Testis (tissue), 3 donors: ENCODE measurements around the gene F12. TPM values are rescaled to one million over a fixed set of nuclear protein-coding genes. Genes with fewer than 3 reads are reported as not detected.

Experiments used
- DNase-seq: peaks from one replicate; pipeline ENCODE4 v3.0.0-alpha.2; 2019
- H3K27ac ChIP-seq, 2 donors: fragments of 200-600 bp; sonication (generic); one replicate each; pipeline ENCODE4 v1.5.1; 2019
- H3K27me3 ChIP-seq: fragments of 200-600 bp; sonication (generic); one replicate; pipeline ENCODE4 v1.5.1; 2019
- H3K36me3 ChIP-seq: fragments of 200-600 bp; sonication (generic); one replicate; pipeline ENCODE4 v1.5.1; 2017; ENCODE audit warnings: low read depth; ENCODE audit errors: missing control alignments
- H3K4me1 ChIP-seq: fragments of 200-600 bp; sonication (generic); one replicate; pipeline ENCODE4 v1.5.1; 2019
- H3K4me3 ChIP-seq, 2 donors: fragments of 200-600 bp; sonication (generic); one replicate each; pipeline ENCODE4 v1.5.1; 2017 to 2019
- H3K9me3 ChIP-seq: fragments of 200-600 bp; sonication (generic); one replicate; pipeline ENCODE4 v1.5.1; 2017
- CTCF ChIP-seq, 3 experiments: fragments of 450-650 bp in 2 of 3; fragments of 200-600 bp in 1 of 3; sonication (generic) in 1 of 3; IDR thresholded peaks; one replicate each; pipeline ENCODE4 v1.5.1; 2016 to 2019; ENCODE audit warnings: antibody characterized with exemption in 3 of 3, mild to moderate bottlenecking in 2 of 3, moderate library complexity in 1 of 3
- POLR2A ChIP-seq: fragments of 450-650 bp; IDR thresholded peaks from one replicate; pipeline ENCODE4 v1.6.1; 2017; ENCODE audit warnings: antibody characterized with exemption, mild to moderate bottlenecking, moderate library complexity
- WGBS, 2 donors: methylation state at CpG; one replicate each; pipeline ENCODE4 v1.1.5; 2018; 5-methylcytosine and 5-hydroxymethylcytosine counted together
- intact Hi-C: fragments of 100-400 bp; cut with DNase I; formaldehyde crosslinking; loops from one replicate; pipeline ENCODE4 v1.15.1; 2023; ENCODE audit warnings: low total_unique reads
- polyA plus RNA-seq: library from polyadenylated mRNA; stranded (reverse); fragments of 350-450 nt; fragmentation: Illumina TruSeq; extraction: RNeasy Lipid Tissue Mini Kit (QIAGEN cat#74804); gene quantifications from one replicate; pipeline ENCODE4 v1.2.3, GENCODE V29; 2014; ENCODE audit warnings: low read depth, low replicate concordance; ENCODE audit not compliant: insufficient read depth
- total RNA-seq, 2 donors: library from RNA; depleted of rRNA; stranded (reverse); fragments of >200 nt; gene quantifications; one replicate each; pipeline ENCODE4 v1.2.3, GENCODE V29; 2016

The F12 gene
- total and polyA plus RNA-seq, 3 donors from 2014 or later, result 4.9 to 5.8 (median 5.3) TPM

GRCh38 chr5:177357459-177358351, 51.7 kb downstream of the F12 start, which contains the start of gene RGS14:
RGS14 (plus strand) TSS chr5:177357924; CDS start chr5:177358025, 101 bp downstream.
- intact Hi-C loops, result no loop called here
- Histone ChIP-seq H3K27ac (no peak within 1 kb of the TSS), H3K4me1 (no peaks in the 10 kb centered on the region), H3K4me3 (no peak within 1 kb of the TSS), H3K9me3 (no peaks in the 10 kb centered on the region), H3K36me3 (no peaks in the 10 kb centered on the region), H3K27me3 (no peaks in the 10 kb centered on the region)
- TF ChIP-seq CTCF (IDR thresholded peaks at IDR 0.05) (no peak), POLR2A (no peak)
- 59 to 82% methylated on average over 14 to 34 of the region's 37 CpGs for WGBS, 2 donors
- DNase-seq, result no peak

GRCh38 chr5:177357146-177357458, 52.3 kb downstream of the F12 start:
- DNase-seq, result no peak
- H3K36me3 ChIP-seq, result no peaks in the 10 kb centered on the region
- no peak overlapping the region for H3K4me3 ChIP-seq
- 87 to 100% methylated on average over 3 to 5 of the region's 5 CpGs for WGBS, 2 donors
- no peaks in the 10 kb centered on the region for H3K9me3 ChIP-seq
- no peaks in the 10 kb centered on the region for H3K4me1 ChIP-seq
- H3K27me3 ChIP-seq, result no peaks in the 10 kb centered on the region
- no peak overlapping the region for H3K27ac ChIP-seq
- TF ChIP-seq CTCF (IDR thresholded peaks at IDR 0.05), result no peak
- no peak for TF ChIP-seq POLR2A
- intact Hi-C loops, result no loop called here

GRCh38 chr5:177356746-177357145, 52.6 kb downstream of the F12 start:
- H3K27ac ChIP-seq, result no peak overlapping the region
- TF ChIP-seq POLR2A (no peak), CTCF (IDR thresholded peaks at IDR 0.05) (no peak)
- no peaks in the 10 kb centered on the region for H3K27me3 ChIP-seq
- H3K9me3 ChIP-seq, result no peaks in the 10 kb centered on the region
- intact Hi-C loops, result no loop called here
- 62 to 73% methylated on average over 3 of the region's 3 CpGs for WGBS, 2 donors
- H3K4me3 ChIP-seq, result no peak overlapping the region
- no peaks in the 10 kb centered on the region for H3K4me1 ChIP-seq
- no peaks in the 10 kb centered on the region for H3K36me3 ChIP-seq
- DNase-seq, result no peak

GRCh38 chr5:177355868-177356168, 53.5 kb downstream of the F12 start:
- no peaks in the 10 kb centered on the region for H3K27me3 ChIP-seq
- TF ChIP-seq POLR2A, result no peak
- no peak for TF ChIP-seq CTCF (IDR thresholded peaks at IDR 0.05)
- no peak overlapping the region for H3K4me3 ChIP-seq
- no peak overlapping the region for H3K27ac ChIP-seq
- intact Hi-C loops, result no loop called here
- peaks cover under 1% of the 10 kb centered on the region for H3K4me1 ChIP-seq
- WGBS, 2 donors, result 33 to 42% methylated on average over 1 of the region's 1 CpG
- H3K36me3 ChIP-seq, result no peaks in the 10 kb centered on the region
- H3K9me3 ChIP-seq, result no peaks in the 10 kb centered on the region
- DNase-seq, result no peak
